GM12875 (cell line): ENCODE data around the gene CTNNA1.

ENCODE experiments used
- H3K4me3 ChIP-seq: one replicate; pipeline ENCODE4 v1.5.1; 2011; ENCODE audit warnings: low read depth, low read length, control low read depth
- TF ChIP-seq, protein P1 (sequence below): IDR thresholded peaks from 2 replicates; pipeline ENCODE4 v1.5.1; 2011; ENCODE audit warnings: low read depth, mild to moderate bottlenecking, control low read depth, inconsistent platforms, low read length, moderate library complexity, borderline replicate concordance; ENCODE audit not compliant: insufficient read depth

CTNNA1 gene

DNA sequence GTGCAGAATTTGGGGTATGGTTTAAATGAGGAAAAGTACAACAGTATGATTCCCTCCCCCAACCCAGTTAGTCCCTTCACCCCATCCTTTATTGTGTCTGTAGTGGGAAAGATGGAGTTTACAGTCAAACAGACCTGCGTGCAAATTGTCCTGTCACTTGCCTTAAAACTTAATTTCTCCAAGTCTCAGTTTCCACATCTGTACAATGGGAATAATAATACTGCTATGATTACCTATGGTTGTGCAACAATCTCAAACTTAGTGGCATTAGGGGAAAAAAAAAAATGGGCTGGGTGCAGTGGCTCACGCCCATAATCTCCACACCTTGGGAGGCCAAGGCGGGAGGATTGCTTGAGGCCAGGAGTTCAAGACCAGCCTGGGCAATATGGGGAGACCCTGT, 35.8 kb upstream of the CTNNA1 start:
- TF ChIP-seq, protein P1, sequence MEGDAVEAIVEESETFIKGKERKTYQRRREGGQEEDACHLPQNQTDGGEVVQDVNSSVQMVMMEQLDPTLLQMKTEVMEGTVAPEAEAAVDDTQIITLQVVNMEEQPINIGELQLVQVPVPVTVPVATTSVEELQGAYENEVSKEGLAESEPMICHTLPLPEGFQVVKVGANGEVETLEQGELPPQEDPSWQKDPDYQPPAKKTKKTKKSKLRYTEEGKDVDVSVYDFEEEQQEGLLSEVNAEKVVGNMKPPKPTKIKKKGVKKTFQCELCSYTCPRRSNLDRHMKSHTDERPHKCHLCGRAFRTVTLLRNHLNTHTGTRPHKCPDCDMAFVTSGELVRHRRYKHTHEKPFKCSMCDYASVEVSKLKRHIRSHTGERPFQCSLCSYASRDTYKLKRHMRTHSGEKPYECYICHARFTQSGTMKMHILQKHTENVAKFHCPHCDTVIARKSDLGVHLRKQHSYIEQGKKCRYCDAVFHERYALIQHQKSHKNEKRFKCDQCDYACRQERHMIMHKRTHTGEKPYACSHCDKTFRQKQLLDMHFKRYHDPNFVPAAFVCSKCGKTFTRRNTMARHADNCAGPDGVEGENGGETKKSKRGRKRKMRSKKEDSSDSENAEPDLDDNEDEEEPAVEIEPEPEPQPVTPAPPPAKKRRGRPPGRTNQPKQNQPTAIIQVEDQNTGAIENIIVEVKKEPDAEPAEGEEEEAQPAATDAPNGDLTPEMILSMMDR = no peak
- no peak overlapping the region for H3K4me3 ChIP-seq

DNA sequence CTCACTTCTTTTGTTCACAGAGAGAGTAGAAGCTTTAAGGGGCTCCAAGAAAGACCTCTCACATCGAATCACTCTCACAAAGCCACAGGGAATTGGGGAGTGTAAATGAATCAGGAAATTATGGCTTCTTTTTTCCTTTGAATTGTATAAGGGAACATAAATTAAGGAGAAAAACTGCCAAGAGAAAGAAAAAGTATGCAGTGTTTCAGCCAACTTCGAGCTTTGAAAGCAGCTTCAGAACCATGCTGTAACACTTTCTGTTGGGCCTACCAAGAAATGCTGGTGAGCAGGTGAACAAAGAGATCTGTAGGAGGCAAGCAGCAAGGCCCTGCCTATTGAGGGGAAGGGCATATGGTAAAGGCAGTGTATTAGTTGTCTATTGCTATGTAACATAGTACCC, 33.4 kb upstream of the CTNNA1 start:
- no peak overlapping the region for H3K4me3 ChIP-seq
- TF ChIP-seq, protein P1 = no peak

DNA sequence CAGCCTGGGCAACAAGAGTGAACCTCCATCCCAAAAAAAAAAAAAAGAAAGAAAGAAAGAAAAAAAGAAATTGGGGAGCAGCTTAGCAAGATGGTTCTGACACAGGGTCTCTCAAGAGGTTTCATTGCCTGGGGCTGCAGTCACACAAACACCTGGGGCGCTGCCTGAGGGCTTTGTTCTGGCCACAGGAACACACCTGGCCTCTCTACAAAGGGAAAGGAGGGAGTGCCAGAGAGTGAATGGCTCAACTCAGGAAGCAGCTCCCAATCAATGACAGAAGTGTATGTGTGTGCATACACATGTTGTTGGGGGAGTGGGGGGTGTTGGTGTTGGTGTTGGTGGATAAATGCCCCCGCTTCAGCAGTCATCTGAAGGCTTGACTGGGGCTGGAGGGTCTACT, 32.4 kb upstream of the CTNNA1 start:
- no peak overlapping the region for H3K4me3 ChIP-seq
- TF ChIP-seq, protein P1 = no peak

DNA sequence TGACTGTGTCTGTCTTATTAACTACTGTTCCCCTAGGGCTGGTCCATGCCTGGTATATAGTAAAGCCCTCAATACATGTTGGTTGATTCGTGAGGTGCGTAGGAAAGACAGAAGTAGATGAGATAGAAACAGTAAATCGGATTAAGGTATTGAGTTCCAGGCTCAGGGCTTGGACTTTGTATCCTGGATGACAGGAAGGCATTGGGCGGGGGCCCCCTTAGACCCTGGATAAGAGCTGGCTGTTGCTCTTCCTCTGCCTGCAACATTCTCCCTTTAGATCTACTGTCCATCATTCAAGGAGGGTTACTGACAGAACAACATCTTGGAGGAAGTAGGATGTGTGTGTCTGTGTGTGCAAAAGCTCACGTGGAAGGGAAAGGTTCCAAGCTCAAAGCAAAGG, 31.2 kb upstream of the CTNNA1 start:
- H3K4me3 ChIP-seq = no peak overlapping the region
- TF ChIP-seq, protein P1 = no peak

DNA sequence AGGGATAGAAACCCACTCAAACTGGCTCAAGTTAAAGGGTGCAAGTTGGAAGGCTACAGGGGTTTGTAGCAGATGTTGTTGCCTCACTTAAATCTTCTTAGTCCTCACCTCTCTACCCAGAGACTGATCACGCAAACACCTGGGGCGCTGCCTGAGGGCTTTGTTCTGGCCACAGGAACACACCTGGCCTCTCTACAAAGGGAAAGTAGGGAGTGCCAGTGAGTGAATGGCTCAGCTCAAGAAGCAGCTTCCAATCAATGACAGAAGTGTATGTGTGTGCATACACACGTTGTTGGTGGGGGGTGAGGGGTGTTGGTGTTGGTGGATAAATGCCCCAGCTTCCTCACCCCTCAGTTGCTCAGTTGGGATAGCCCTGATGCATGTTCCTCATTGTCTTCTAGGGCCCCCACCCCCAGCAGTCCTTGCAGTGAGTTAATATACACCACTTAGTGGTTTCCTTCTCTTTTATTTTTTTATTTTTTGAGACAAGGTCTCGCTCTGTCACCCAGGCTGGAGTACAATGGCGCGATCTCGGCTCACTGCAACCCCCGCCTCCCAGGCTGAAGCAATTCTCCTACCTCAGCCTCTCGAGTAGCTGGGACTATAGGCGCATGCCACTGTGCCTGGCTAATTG, 30.6 kb upstream of the CTNNA1 start:
- TF ChIP-seq, protein P1 = no peak
- H3K4me3 ChIP-seq = no peak overlapping the region

DNA sequence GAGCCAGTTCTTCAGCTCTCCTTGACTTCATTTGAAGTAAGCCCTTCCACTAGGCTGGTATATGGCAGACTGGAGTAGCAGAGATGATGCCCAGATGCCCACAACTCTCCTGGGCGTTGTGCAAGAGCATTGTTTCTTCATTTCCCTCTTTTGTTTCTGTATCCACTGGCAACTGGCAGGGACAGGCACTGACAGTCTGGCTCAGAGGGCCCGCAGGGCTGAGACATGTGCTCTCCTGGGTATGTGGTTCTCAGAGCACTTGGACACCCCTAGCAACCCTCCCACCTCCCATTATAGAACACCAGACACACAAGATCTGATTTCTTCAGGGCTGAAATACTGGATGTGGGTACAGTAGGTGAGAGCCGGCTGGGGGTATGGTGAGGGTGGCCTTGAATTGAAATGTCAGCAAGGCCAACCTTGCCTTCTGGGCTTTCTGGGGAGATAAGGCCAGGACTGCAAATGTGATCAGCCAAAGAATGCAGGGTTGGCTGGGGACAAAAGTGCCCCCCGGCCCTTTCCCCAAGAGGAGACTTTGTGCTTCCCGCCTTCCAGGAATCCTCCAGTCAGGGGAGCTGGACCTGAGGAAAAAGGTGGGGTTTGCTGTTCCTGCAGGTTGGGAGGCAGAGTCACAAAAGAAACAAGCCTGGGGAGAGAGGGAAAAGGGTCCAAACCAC, 28.6 kb upstream of the CTNNA1 start:
- TF ChIP-seq, protein P1 = no peak

More for the DNA sequence above, 28.6 kb upstream of the CTNNA1 start:
- no peak overlapping the region for H3K4me3 ChIP-seq
